IMR-90 (cell line): Measurements from ENCODE around the gene CFAP221. TPM values are rescaled to one million over a fixed set of nuclear protein-coding genes. Genes with fewer than 3 reads are reported as not detected.

Experiments used
- ATAC-seq: fragments of 200-7000 bp; cut with Tn5 transposase; 2 replicates; pipeline ENCODE4 v1.9.1; 2020; ENCODE audit warnings: low read depth, mild to moderate bottlenecking, moderate library complexity
- BruUV-seq: library from RNA; stranded (reverse); fragments of 400-500 nt; replicated peaks from 2 replicates; lab custom pipeline; 2021; lab: Mats Ljungman, UMichigan
- CTCF ChIA-PET: fragments of 300-600 bp; formaldehyde crosslinking; extraction: SDS; loops from one replicate; lab custom pipeline; 2021; ENCODE audit warnings: antibody characterized with exemption; lab: Yijun Ruan, JAX
- POLR2A ChIA-PET: fragments of 300-600 bp; sonication (Branson Sonifier 250); formaldehyde crosslinking; loops from one replicate; lab custom pipeline; 2022; ENCODE audit warnings: antibody characterized with exemption; ENCODE audit not compliant: unreplicated experiment; lab: Charles Lee
- DNase-seq: peaks from one replicate; pipeline ENCODE4 v3.0.0; 2013
- H2AFZ ChIP-seq: replicated peaks from 2 replicates; pipeline ENCODE3; 2013; ENCODE audit warnings: low read length, mild to moderate bottlenecking; ENCODE audit not compliant: poor library complexity
- H2AK5ac ChIP-seq: 2 replicates; pipeline ENCODE4 v1.6.1; 2013; ENCODE audit warnings: low read depth, low read length, inconsistent platforms
- H2AK9ac ChIP-seq: replicated peaks from 2 replicates; pipeline ENCODE3; 2013; ENCODE audit warnings: mild to moderate bottlenecking, low read depth, low read length, moderate library complexity; ENCODE audit not compliant: poor library complexity
- H2BK120ac ChIP-seq: 2 replicates; pipeline ENCODE4 v1.6.1; 2013; ENCODE audit warnings: low read depth, low read length, inconsistent platforms
- H2BK15ac ChIP-seq: 3 replicates; pipeline ENCODE4 v1.6.1; 2013; ENCODE audit warnings: low read depth, low read length, inconsistent platforms
- H2BK20ac ChIP-seq: 2 replicates; pipeline ENCODE4 v1.6.1; 2013; ENCODE audit warnings: low read depth, mild to moderate bottlenecking, inconsistent platforms, low read length, moderate library complexity
- H2BK5ac ChIP-seq: 2 replicates; pipeline ENCODE4 v1.6.1; 2013; ENCODE audit warnings: mild to moderate bottlenecking, low read depth, low read length, inconsistent platforms; ENCODE audit not compliant: poor library complexity, severe bottlenecking
- H3K14ac ChIP-seq: replicated peaks from 2 replicates; pipeline ENCODE4 v1.6.1; 2013; ENCODE audit warnings: low read depth, low read length, inconsistent platforms
- H3K18ac ChIP-seq: 2 replicates; pipeline ENCODE4 v1.6.1; 2013; ENCODE audit warnings: low read depth, low read length, control low read depth
- H3K23ac ChIP-seq: 2 replicates; pipeline ENCODE4 v1.6.1; 2013; ENCODE audit warnings: low read depth, low read length, inconsistent platforms
- H3K27ac ChIP-seq: 2 replicates; pipeline ENCODE4 v1.5.1; 2013; ENCODE audit warnings: mild to moderate bottlenecking, control low read depth, low read length; ENCODE audit not compliant: insufficient read depth
- H3K27me3 ChIP-seq: 2 replicates; pipeline ENCODE4 v1.6.1; 2013; ENCODE audit warnings: low read length; ENCODE audit not compliant: control insufficient read depth, insufficient read depth
- H3K36me3 ChIP-seq: 2 replicates; pipeline ENCODE4 v1.6.1; 2013; ENCODE audit warnings: low read length, mixed read lengths; ENCODE audit not compliant: control insufficient read depth, insufficient read depth
- H3K4ac ChIP-seq: 2 replicates; pipeline ENCODE4 v1.6.1; 2013; ENCODE audit warnings: low read depth, low read length, inconsistent platforms
- H3K4me1 ChIP-seq: 2 replicates; pipeline ENCODE4 v1.6.1; 2013; ENCODE audit warnings: low read length, mixed read lengths; ENCODE audit not compliant: control insufficient read depth, insufficient read depth
- H3K4me2 ChIP-seq: 2 replicates; pipeline ENCODE4 v1.6.1; 2013; ENCODE audit warnings: low read depth, mild to moderate bottlenecking, control low read depth, low read length, moderate library complexity
- H3K4me3 ChIP-seq: 2 replicates; pipeline ENCODE4 v1.5.1; 2013; ENCODE audit warnings: low read depth, mild to moderate bottlenecking, control low read depth, low read length, moderate library complexity; ENCODE audit not compliant: insufficient read depth
- H3K56ac ChIP-seq: 2 replicates; pipeline ENCODE4 v1.6.1; 2013; ENCODE audit warnings: low read length, inconsistent platforms; ENCODE audit not compliant: insufficient read depth; ENCODE audit errors: extremely low read depth
- H3K79me1 ChIP-seq, 2 experiments: 2 replicates each; pipeline ENCODE4 v1.6.1; 2013; ENCODE audit warnings: low read length in 2 of 2, inconsistent platforms in 1 of 2, low read depth in 1 of 2
- H3K9ac ChIP-seq: 2 replicates; pipeline ENCODE4 v1.6.1; 2013; ENCODE audit warnings: low read depth, low read length, control low read depth
- H3K9me1 ChIP-seq: 2 replicates; pipeline ENCODE4 v1.6.1; 2013; ENCODE audit warnings: low read length, inconsistent platforms; ENCODE audit not compliant: insufficient read depth
- H3K9me3 ChIP-seq: 2 replicates; pipeline ENCODE4 v1.6.1; 2013; ENCODE audit warnings: low read length; ENCODE audit not compliant: control insufficient read depth, insufficient read depth
- H4K20me1 ChIP-seq: 2 replicates; pipeline ENCODE4 v1.6.1; 2013; ENCODE audit warnings: low read length, inconsistent platforms; ENCODE audit not compliant: insufficient read depth
- H4K5ac ChIP-seq: 2 replicates; pipeline ENCODE4 v1.6.1; 2013; ENCODE audit warnings: mild to moderate bottlenecking, low read depth, low read length, control low read depth
- H4K8ac ChIP-seq, 2 experiments: 2 replicates each; pipeline ENCODE4 v1.6.1; 2013; ENCODE audit warnings: low read depth in 2 of 2, low read length in 2 of 2, control low read depth in 1 of 2, inconsistent platforms in 1 of 2
- H4K91ac ChIP-seq: 2 replicates; pipeline ENCODE4 v1.6.1; 2013; ENCODE audit warnings: low read depth, low read length, inconsistent platforms; ENCODE audit not compliant: insufficient read depth
- BHLHE40 ChIP-seq: fragments of 150-350 bp; IDR thresholded peaks from 2 replicates; pipeline ENCODE4 v1.6.1; 2016; ENCODE audit warnings: mild to moderate bottlenecking, low read depth, low read length
- CEBPB ChIP-seq: IDR thresholded peaks from 2 replicates; pipeline ENCODE4 v1.6.1; 2012; ENCODE audit warnings: low read depth, low read length, improper control_type of control experiment
- CHD1 ChIP-seq: IDR thresholded peaks from 2 replicates; pipeline ENCODE4 v1.6.1; 2012; ENCODE audit warnings: low read depth, low read length, improper control_type of control experiment
- CTCF ChIP-seq: conservative IDR thresholded peaks from 2 replicates; pipeline ENCODE4 v1.5.1; 2012; ENCODE audit warnings: mild to moderate bottlenecking, low read depth, low read length, improper control_type of control experiment
- FOS ChIP-seq: fragments of 150-350 bp; IDR thresholded peaks from 2 replicates; pipeline ENCODE4 v1.6.1; 2016; ENCODE audit warnings: low read depth, low read length
- MAFK ChIP-seq: IDR thresholded peaks from 2 replicates; pipeline ENCODE4 v1.6.1; 2012; ENCODE audit warnings: low read depth, low read length, improper control_type of control experiment
- MAZ ChIP-seq: IDR thresholded peaks from 2 replicates; pipeline ENCODE4 v1.6.1; 2012; ENCODE audit warnings: low read depth, mild to moderate bottlenecking, low read length, improper control_type of control experiment, moderate library complexity, borderline replicate concordance
- POLR2A ChIP-seq: IDR thresholded peaks from 2 replicates; pipeline ENCODE4 v1.6.1; 2012; ENCODE audit warnings: mild to moderate bottlenecking, low read depth, low read length
- RAD21 ChIP-seq: IDR thresholded peaks from 2 replicates; pipeline ENCODE4 v1.6.1; 2012; ENCODE audit warnings: low read length, improper control_type of control experiment
- RCOR1 ChIP-seq: IDR thresholded peaks from 2 replicates; pipeline ENCODE4 v1.6.1; 2012; ENCODE audit warnings: mild to moderate bottlenecking, low read length, improper control_type of control experiment; ENCODE audit not compliant: insufficient replicate concordance
- RFX5 ChIP-seq: IDR thresholded peaks from 2 replicates; pipeline ENCODE4 v1.8.0; 2012; ENCODE audit warnings: low read depth, mild to moderate bottlenecking, low read length, moderate library complexity
- SMC3 ChIP-seq: fragments of 150-350 bp; IDR thresholded peaks from 2 replicates; pipeline ENCODE4 v1.6.1; 2016; ENCODE audit warnings: low read depth, mild to moderate bottlenecking, antibody characterized with exemption, low read length, moderate library complexity
- WGBS, 2 experiments: methylation state at CpG; one replicate each; pipeline versions ENCODE4 v1.1.5 to v1.1.7; 2013; ENCODE audit warnings: missing lambda C conversion rate in 2 of 2; ENCODE audit not compliant: insufficient read length in 1 of 2; ENCODE audit errors: extremely low coverage in 2 of 2; 5-methylcytosine and 5-hydroxymethylcytosine counted together
- dilution Hi-C: fragments of 300-500 bp; cut with HindIII; formaldehyde crosslinking; loops from one replicate; pipeline ENCODE4 v1.14.3; 2018; ENCODE audit warnings: low sequenced_read_pairs; ENCODE audit not compliant: unreplicated experiment
- in situ Hi-C: fragments of 300-500 bp; cut with MboI; formaldehyde crosslinking; loops from 3 replicates; pipeline ENCODE4 v1.14.3; 2019; ENCODE audit warnings: low sequenced_read_pairs, inconsistent platforms, mixed read lengths
- intact Hi-C: fragments of 100-400 bp; cut with micrococcal nuclease; formaldehyde crosslinking; loops from 2 replicates; pipeline ENCODE4 v1.10.0; 2022
- polyA plus RNA-seq, 3 experiments: library from polyadenylated mRNA; depleted of rRNA; stranded (reverse); fragments of >200 nt; gene quantifications; 2 replicates each; pipeline ENCODE4 v1.2.3, GENCODE V29; 2012; ENCODE audit warnings: low replicate concordance in 1 of 3
- total RNA-seq: library from RNA; depleted of rRNA; stranded (reverse); fragments of >200 nt; gene quantifications from 2 replicates; pipeline ENCODE4 v1.2.3, GENCODE V29; 2012
- TF ChIP-seq, protein P1 (sequence below): fragments of 150-350 bp; IDR thresholded peaks from 2 replicates; pipeline ENCODE4 v1.6.1; 2017; ENCODE audit warnings: mild to moderate bottlenecking, antibody characterized with exemption, low read length, low read depth

CFAP221 gene
- total and polyA plus RNA-seq, 2 of the 4 experiments (the other 2 are of a cell fraction): not detected

DNA sequence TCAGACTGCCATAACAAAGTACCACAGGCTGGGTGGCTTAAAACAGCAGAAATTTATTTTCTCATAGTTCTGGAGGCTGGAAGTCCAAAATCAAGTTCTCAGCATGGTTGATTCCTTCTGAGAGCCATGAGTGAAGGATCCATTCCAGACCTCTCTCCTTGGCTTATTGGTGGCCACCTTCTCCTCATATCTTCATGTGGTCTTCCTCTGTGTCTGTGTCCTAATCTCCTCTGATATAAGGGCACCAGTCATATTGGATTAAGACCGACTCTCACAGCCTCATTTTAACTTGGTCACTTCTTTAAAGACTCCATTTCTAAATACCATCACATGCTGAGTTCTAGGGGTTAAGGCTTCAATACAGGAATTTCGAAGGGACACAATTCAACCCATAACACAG, 65.1 kb downstream of the CFAP221 start:
- no peak overlapping the region for H2AK5ac ChIP-seq
- no peak overlapping the region for H2AK9ac ChIP-seq
- no peak overlapping the region for H3K23ac ChIP-seq
- no peaks in the 10 kb centered on the region for H3K9me3 ChIP-seq
- H3K79me1 ChIP-seq: no peaks in the 10 kb centered on the region
- CTCF ChIA-PET: no interaction called here
- no TSS peak for BruUV-seq
- POLR2A ChIA-PET: no interaction called here
- intact Hi-C loops (no loop called here), dilution Hi-C loops (no loop called here), in situ Hi-C loops (no loop called here)
- no peak overlapping the region for H3K4me3 ChIP-seq
- H2BK15ac ChIP-seq: no peak overlapping the region
- no CpG with 5 or more reads among the region's 2 CpGs for WGBS, 2 experiments
- H3K18ac ChIP-seq: no peak overlapping the region
- ATAC-seq: no peak
- no peaks in the 10 kb centered on the region for H4K20me1 ChIP-seq
- TF ChIP-seq MAZ (no peak), RCOR1 (no peak), CHD1 (no peak), POLR2A (no peak), CTCF (no peak), RAD21 (no peak), FOS (no peak), BHLHE40 (no peak), MAFK (no peak), RFX5 (no peak), CEBPB (no peak), SMC3 (no peak)
- TF ChIP-seq, protein P1, sequence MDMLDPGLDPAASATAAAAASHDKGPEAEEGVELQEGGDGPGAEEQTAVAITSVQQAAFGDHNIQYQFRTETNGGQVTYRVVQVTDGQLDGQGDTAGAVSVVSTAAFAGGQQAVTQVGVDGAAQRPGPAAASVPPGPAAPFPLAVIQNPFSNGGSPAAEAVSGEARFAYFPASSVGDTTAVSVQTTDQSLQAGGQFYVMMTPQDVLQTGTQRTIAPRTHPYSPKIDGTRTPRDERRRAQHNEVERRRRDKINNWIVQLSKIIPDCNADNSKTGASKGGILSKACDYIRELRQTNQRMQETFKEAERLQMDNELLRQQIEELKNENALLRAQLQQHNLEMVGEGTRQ: no peak
- no peaks in the 10 kb centered on the region for H3K9me1 ChIP-seq
- no peak overlapping the region for H2BK120ac ChIP-seq
- no peak overlapping the region for H3K4me2 ChIP-seq
- H3K56ac ChIP-seq: no peak overlapping the region
- H3K9ac ChIP-seq: no peak overlapping the region
- DNase-seq: no peak
- no peaks in the 10 kb centered on the region for H3K27me3 ChIP-seq
- H3K27ac ChIP-seq: no peak overlapping the region
- H2BK20ac ChIP-seq: no peak overlapping the region
- no peaks in the 10 kb centered on the region for H3K4me1 ChIP-seq
- H2AFZ ChIP-seq: no peak overlapping the region
- H2BK5ac ChIP-seq: no peak overlapping the region
- no peak overlapping the region for H4K8ac ChIP-seq
- no peak overlapping the region for H4K91ac ChIP-seq
- H3K36me3 ChIP-seq: no peaks in the 10 kb centered on the region
- H3K14ac ChIP-seq: no peak overlapping the region
- no peak overlapping the region for H3K4ac ChIP-seq
- no peak overlapping the region for H4K5ac ChIP-seq
